Keratinocyte (primary cell): ENCODE data around the gene RBMS3. TPM values are rescaled to one million over a fixed set of nuclear protein-coding genes. Genes with fewer than 3 reads are reported as not detected.
A peak's percentile ranks its signal among the peaks of the same experiment; 100 is the strongest.

Experiments used
- DNase-seq: peaks from one replicate; pipeline ENCODE4 v3.0.0-alpha.2; 2011; ENCODE audit warnings: low read depth, missing footprints, low spot score
- FAIRE-seq: peaks from 2 replicates; lab custom pipeline; 2011; peaks lifted over from hg19 to GRCh38; lab: Jason Lieb, UNC
- H2AFZ ChIP-seq: 2 replicates; pipeline ENCODE4 v1.6.0; 2012; ENCODE audit warnings: low read length, control low read depth, inconsistent platforms; ENCODE audit not compliant: control insufficient read depth
- H3K27ac ChIP-seq: 2 replicates; pipeline ENCODE4 v1.5.1; 2011; ENCODE audit warnings: low read length; ENCODE audit not compliant: control insufficient read depth, insufficient read depth
- H3K27me3 ChIP-seq: 3 replicates; pipeline ENCODE4 v1.6.0; 2011; ENCODE audit warnings: low read length; ENCODE audit not compliant: control insufficient read depth, insufficient read depth; ENCODE audit errors: extremely low read depth
- H3K36me3 ChIP-seq, 2 experiments: 2 replicates in 1 of 2; 3 replicates in 1 of 2; pipeline ENCODE4 v1.5.1; 2011; ENCODE audit warnings: low read length in 2 of 2, mild to moderate bottlenecking in 1 of 2; ENCODE audit not compliant: control insufficient read depth in 2 of 2, insufficient read depth in 2 of 2; ENCODE audit errors: extremely low read depth in 1 of 2
- H3K4me1 ChIP-seq: 3 replicates; pipeline ENCODE4 v1.5.1; 2011; ENCODE audit warnings: low read length; ENCODE audit not compliant: control insufficient read depth, insufficient read depth; ENCODE audit errors: extremely low read depth
- H3K4me2 ChIP-seq: 3 replicates; pipeline ENCODE4 v1.6.0; 2011; ENCODE audit warnings: low read depth, low read length; ENCODE audit not compliant: control insufficient read depth, insufficient read depth; ENCODE audit errors: extremely low read depth
- H3K4me3 ChIP-seq, 3 experiments: fragments of 200-600 bp in 1 of 3; sonication (generic) in 1 of 3; 2 replicates in 2 of 3; 3 replicates in 1 of 3; pipeline ENCODE4 v1.5.1; 2011 to 2016; ENCODE audit warnings: low read length in 3 of 3, mild to moderate bottlenecking in 3 of 3, control low read depth in 2 of 3, inconsistent platforms in 1 of 3, low read depth in 1 of 3, mixed read lengths in 1 of 3, mixed run types in 1 of 3, moderate library complexity in 1 of 3; ENCODE audit not compliant: control insufficient read depth in 2 of 3, insufficient read depth in 2 of 3; ENCODE audit errors: extremely low read depth in 1 of 3
- H3K79me2 ChIP-seq: 2 replicates; pipeline ENCODE4 v1.6.0; 2012; ENCODE audit warnings: low read length; ENCODE audit not compliant: control insufficient read depth, insufficient read depth
- H3K9ac ChIP-seq: 3 replicates; pipeline ENCODE4 v1.6.0; 2011; ENCODE audit warnings: low read length; ENCODE audit not compliant: control insufficient read depth, insufficient read depth; ENCODE audit errors: extremely low read depth
- H3K9me1 ChIP-seq: 3 replicates; pipeline ENCODE4 v1.6.0; 2011; ENCODE audit warnings: low read length; ENCODE audit not compliant: control insufficient read depth, insufficient read depth; ENCODE audit errors: extremely low read depth
- H3K9me3 ChIP-seq: 2 replicates; pipeline ENCODE4 v1.5.1; 2012; ENCODE audit warnings: low read depth, low read length; ENCODE audit not compliant: control insufficient read depth
- H4K20me1 ChIP-seq: 3 replicates; pipeline ENCODE4 v1.6.0; 2011; ENCODE audit warnings: low read length; ENCODE audit not compliant: control insufficient read depth, insufficient read depth; ENCODE audit errors: extremely low read depth
- CTCF ChIP-seq, 3 experiments: IDR thresholded peaks in 1 of 3; conservative IDR thresholded peaks in 1 of 3; optimal IDR thresholded peaks in 1 of 3; 2 replicates in 2 of 3; 3 replicates in 1 of 3; pipeline versions ENCODE3 to v1.5.1; 2011; ENCODE audit warnings: low read length in 3 of 3, mild to moderate bottlenecking in 3 of 3, moderate library complexity in 2 of 3, control low read depth in 1 of 3, inconsistent platforms in 1 of 3; ENCODE audit not compliant: insufficient read depth in 2 of 3; ENCODE audit errors: extremely low read depth in 1 of 3
- EZH2 ChIP-seq: IDR thresholded peaks from one replicate; pipeline ENCODE4 v1.6.1; 2012; ENCODE audit warnings: inconsistent platforms, mild to moderate bottlenecking, low read length, moderate library complexity
- dilution Hi-C: fragments of 300-500 bp; cut with MboI; formaldehyde crosslinking; loops from one replicate; pipeline ENCODE4 v1.7.0; 2020; ENCODE audit warnings: low sequenced_read_pairs; ENCODE audit not compliant: extremely low pct_ligation_motif_present
- polyA plus RNA-seq, 5 experiments: library from polyadenylated mRNA; depleted of rRNA in 3 of 5; stranded (reverse) in 3 of 5; stranded (forward) in 1 of 5; unstranded in 1 of 5; fragments of >200 nt; gene quantifications; 1 replicate in 1 of 5; 2 replicates in 3 of 5; 3 replicates in 1 of 5; pipeline versions ENCODE4 v1.2.1 to v1.2.3, GENCODE V29; 2011 to 2012; ENCODE audit warnings: missing spikeins in 2 of 5, low read depth in 1 of 5, low replicate concordance in 1 of 5

Gene RBMS3
- polyA plus RNA-seq, 1 donor (not counting 4 experiments of a cell fraction or from before 2014, with no cell fraction given), result 2.3 TPM

- dilution Hi-C loops, result no loop called here
- H3K4me3 ChIP-seq, result no peak overlapping the region
- no peak for DNase-seq
Observed at GRCh38 chr3:29236146-29236840, 44.6 kb upstream of the RBMS3 start.

GRCh38 chr3:29239376-29239775, 41.5 kb upstream of the RBMS3 start:
- Histone ChIP-seq H3K36me3 (no peaks in the 10 kb centered on the region), H4K20me1 (no peaks in the 10 kb centered on the region), H2AFZ (peak overlapping the region; percentile 0), H3K9me3 (no peaks in the 10 kb centered on the region), H3K4me3 (no peak overlapping the region), H3K79me2 (no peaks in the 10 kb centered on the region), H3K9me1 (no peaks in the 10 kb centered on the region), H3K4me1 (peaks cover 13% of the 10 kb centered on the region), H3K4me2 (no peak overlapping the region), H3K27ac (no peak overlapping the region), H3K27me3 (no peaks in the 10 kb centered on the region), H3K9ac (no peak overlapping the region)
- FAIRE-seq, result no peak
- dilution Hi-C loops, result no loop called here
- no peak for TF ChIP-seq EZH2
- DNase-seq, result no peak

More at GRCh38 chr3:29236146-29236840, 44.6 kb upstream of the RBMS3 start:
- Histone ChIP-seq H3K4me1 (peaks cover 13% of the 10 kb centered on the region), H3K36me3 (no peaks in the 10 kb centered on the region), H3K27me3 (no peaks in the 10 kb centered on the region), H3K4me2 (no peak overlapping the region), H3K27ac (no peak overlapping the region), H2AFZ (no peak overlapping the region), H3K79me2 (no peaks in the 10 kb centered on the region), H3K9me3 (no peaks in the 10 kb centered on the region), H3K9ac (no peak overlapping the region), H4K20me1 (no peaks in the 10 kb centered on the region), H3K9me1 (no peaks in the 10 kb centered on the region)
- FAIRE-seq, result no peak
- TF ChIP-seq CTCF (optimal IDR thresholded peaks at IDR 0.05 in 1 of 3, IDR thresholded peaks at IDR 0.05 in 1 of 3, conservative IDR thresholded peaks at IDR 0.05 in 1 of 3; ENCODE audit: extremely low read depth in 1 of 3, insufficient read depth in 2 of 3, low read length in 3 of 3) (no peak), EZH2 (no peak)
